ENCODE measurements around the gene LRRC3C. TPM values are rescaled to one million over a fixed set of nuclear protein-coding genes. Genes with fewer than 3 reads are reported as not detected.
"Not testable (repeated sequence)": the region's sequence is repeated elsewhere in the genome, so short reads cannot be mapped to it uniquely, and the experiment has no call there.

The LRRC3C gene
- total RNA-seq, 1 donor from 2014 or later = not detected

DNA sequence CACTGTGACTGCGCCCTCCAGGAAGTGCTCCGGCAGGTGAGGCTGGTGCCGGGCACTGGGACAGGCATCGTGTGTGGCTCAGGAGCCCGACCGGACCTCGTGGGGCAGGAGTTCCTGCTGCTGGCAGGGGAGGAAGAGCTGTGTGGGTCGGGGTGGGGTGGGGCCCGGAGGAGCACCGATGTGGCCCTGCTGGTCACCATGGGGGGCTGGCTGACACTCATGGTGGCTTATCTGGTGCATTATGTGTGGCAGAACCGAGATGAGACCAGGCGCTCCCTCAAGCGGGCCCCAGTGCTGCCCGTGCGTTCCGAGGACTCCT, 16.8 kb downstream of the LRRC3C start:
- DNase-seq (ENCODE audit: extremely low spot score in 2 of 2) = no peak
- Histone ChIP-seq H3K9me3 (no peaks in the 10 kb centered on the region), H3K4me3 (no peak overlapping the region), H3K36me3 (no peaks in the 10 kb centered on the region), H3K27ac (no peak overlapping the region), H3K27me3 (no peaks in the 10 kb centered on the region), H3K4me1 (no peaks in the 10 kb centered on the region)
- intact Hi-C loops (cut with DNase I) = no loop called here
- TF ChIP-seq, protein P1, sequence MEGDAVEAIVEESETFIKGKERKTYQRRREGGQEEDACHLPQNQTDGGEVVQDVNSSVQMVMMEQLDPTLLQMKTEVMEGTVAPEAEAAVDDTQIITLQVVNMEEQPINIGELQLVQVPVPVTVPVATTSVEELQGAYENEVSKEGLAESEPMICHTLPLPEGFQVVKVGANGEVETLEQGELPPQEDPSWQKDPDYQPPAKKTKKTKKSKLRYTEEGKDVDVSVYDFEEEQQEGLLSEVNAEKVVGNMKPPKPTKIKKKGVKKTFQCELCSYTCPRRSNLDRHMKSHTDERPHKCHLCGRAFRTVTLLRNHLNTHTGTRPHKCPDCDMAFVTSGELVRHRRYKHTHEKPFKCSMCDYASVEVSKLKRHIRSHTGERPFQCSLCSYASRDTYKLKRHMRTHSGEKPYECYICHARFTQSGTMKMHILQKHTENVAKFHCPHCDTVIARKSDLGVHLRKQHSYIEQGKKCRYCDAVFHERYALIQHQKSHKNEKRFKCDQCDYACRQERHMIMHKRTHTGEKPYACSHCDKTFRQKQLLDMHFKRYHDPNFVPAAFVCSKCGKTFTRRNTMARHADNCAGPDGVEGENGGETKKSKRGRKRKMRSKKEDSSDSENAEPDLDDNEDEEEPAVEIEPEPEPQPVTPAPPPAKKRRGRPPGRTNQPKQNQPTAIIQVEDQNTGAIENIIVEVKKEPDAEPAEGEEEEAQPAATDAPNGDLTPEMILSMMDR (IDR thresholded peaks at IDR 0.05) = no peak
- no peak for TF ChIP-seq POLR2A (IDR thresholded peaks at IDR 0.05)
- no peak for TF ChIP-seq POLR2AphosphoS5 (IDR thresholded peaks at IDR 0.05; ENCODE audit: insufficient read depth in 1 of 2, low read depth in 1 of 2)

DNA sequence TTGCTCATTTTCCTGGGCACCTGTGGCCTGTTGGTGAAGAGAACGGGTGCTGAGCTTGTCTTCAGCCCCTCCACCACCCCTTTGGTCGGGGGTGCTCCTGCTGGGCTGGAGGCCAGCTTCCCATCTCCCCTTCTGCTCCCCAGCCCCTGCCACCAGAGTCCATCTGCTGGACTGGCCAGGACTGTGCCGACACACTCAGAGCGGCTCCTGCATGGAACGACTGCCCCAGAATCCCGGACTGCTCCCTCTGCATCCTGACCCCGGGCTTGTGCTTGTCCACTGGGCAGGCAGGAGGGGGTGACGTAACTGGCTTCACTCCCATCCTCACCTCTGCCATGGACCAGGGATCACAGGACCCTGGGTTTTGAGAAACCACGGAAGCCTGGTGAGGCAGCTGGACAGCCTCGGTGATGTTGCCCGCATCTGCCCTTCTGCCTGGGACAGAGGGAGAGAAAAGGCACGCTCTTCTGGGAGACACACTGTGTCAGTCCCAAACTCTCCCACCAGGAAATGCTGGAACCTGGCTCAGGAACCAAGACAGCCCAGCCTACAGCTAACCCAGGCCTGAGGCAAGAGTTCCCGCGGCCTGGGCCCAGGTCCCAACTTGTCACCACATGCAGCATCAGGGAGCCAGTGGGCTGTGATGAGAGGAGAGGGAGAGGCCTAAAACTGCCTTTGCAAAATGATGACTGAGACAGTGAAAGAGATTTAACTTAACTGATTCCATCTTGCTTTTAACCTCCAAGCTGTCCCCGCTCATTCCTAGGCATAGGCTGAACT, 19.2 kb downstream of the LRRC3C start:
- H3K9me3 ChIP-seq = no peaks in the 10 kb centered on the region
- H3K27ac ChIP-seq = no peak overlapping the region
- intact Hi-C loops (cut with DNase I) = no loop called here
- H3K4me1 ChIP-seq = no peaks in the 10 kb centered on the region
- no peak for DNase-seq (ENCODE audit: extremely low spot score in 2 of 2)
- H3K4me3 ChIP-seq = no peak overlapping the region
- no peaks in the 10 kb centered on the region for H3K27me3 ChIP-seq
- TF ChIP-seq POLR2A (IDR thresholded peaks at IDR 0.05) (no peak), POLR2AphosphoS5 (IDR thresholded peaks at IDR 0.05; ENCODE audit: insufficient read depth in 1 of 2, low read depth in 1 of 2) (no peak)
- TF ChIP-seq, protein P1 (IDR thresholded peaks at IDR 0.05) = no peak
- H3K36me3 ChIP-seq = no peaks in the 10 kb centered on the region

DNA sequence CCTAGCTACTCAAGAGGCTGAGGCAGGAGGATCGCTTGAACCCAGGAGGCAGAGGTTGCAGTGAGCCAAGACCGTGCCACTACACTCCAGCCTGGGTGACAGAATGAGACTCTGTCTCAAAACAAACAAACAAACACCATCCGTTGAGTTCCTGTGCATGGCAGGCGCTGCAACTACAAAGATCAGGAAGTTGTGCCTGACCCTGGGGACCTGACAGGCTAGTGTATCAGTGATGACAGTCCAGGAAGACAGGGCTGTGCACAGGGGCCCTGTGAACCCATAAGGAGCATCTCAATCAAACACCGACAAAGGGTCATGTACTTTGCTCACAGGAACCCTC, 20.9 kb downstream of the LRRC3C start:
- H3K4me1 ChIP-seq; H3K27me3 ChIP-seq; intact Hi-C loops (cut with DNase I); DNase-seq (ENCODE audit: extremely low spot score in 2 of 2); H3K27ac ChIP-seq; H3K9me3 ChIP-seq; H3K4me3 ChIP-seq; H3K36me3 ChIP-seq: not testable (repeated sequence)

DNA sequence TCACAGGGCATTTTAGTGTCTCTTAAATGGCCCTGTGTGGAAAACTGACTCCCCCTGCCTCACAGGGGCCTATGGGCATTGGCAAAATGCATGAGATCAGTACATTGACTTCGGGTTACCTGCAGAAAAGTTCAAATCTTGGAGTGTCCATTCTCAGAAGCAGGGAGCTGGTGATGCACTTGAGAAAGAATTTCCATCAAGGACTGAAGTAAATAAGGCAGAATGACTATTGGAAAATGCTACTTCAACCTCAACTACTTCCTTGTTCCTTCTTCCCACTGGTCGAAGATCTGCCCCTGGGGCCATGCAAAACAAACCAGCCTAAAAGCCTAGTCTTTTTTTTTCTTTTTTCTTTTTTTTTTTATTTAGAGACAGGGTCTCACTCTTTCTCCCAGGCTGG, 21.5 kb downstream of the LRRC3C start:
- no peaks in the 10 kb centered on the region for H3K9me3 ChIP-seq
- intact Hi-C loops (cut with DNase I) = no loop called here
- H3K36me3 ChIP-seq = no peaks in the 10 kb centered on the region
- DNase-seq (ENCODE audit: extremely low spot score in 2 of 2) = no peak
- H3K4me3 ChIP-seq = no peak overlapping the region
- H3K4me1 ChIP-seq = peaks cover 8% of the 10 kb centered on the region
- no peaks in the 10 kb centered on the region for H3K27me3 ChIP-seq
- TF ChIP-seq, protein P1 (IDR thresholded peaks at IDR 0.05) = no peak
- TF ChIP-seq POLR2AphosphoS5 (IDR thresholded peaks at IDR 0.05; ENCODE audit: insufficient read depth in 1 of 2, low read depth in 1 of 2) = no peak
- TF ChIP-seq POLR2A (IDR thresholded peaks at IDR 0.05) = no peak
- no peak overlapping the region for H3K27ac ChIP-seq

DNA sequence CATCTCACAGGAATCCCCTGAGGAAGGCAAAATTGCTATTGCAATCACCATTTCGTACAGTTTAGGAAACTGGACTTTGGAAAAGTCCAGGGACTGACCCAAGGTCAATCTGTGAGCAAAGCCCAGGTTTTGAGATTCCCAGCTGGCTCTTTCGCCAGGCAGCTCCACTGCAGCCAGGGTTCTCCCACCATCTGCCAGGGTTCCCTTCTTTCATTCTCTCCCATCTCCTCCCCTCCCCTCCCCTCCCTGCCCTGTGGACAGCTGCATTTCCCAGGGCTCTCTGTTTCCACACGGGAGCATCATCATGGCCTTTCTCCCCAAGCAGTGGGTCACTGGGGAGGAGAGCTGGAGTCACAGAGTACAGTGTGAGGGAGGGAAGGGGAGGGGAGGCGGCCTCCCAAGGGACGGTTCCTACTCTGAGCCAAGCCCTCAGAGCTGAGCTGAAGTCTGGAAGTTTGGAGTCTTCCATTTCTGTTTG, 23.4 kb downstream of the LRRC3C start:
- no peak for DNase-seq (ENCODE audit: extremely low spot score in 2 of 2)
- Histone ChIP-seq H3K9me3 (no peaks in the 10 kb centered on the region), H3K4me1 (peaks cover 8% of the 10 kb centered on the region), H3K36me3 (no peaks in the 10 kb centered on the region), H3K27ac (no peak overlapping the region), H3K27me3 (no peaks in the 10 kb centered on the region), H3K4me3 (no peak overlapping the region)
- intact Hi-C loops (cut with DNase I) = no loop called here
- TF ChIP-seq POLR2AphosphoS5 (IDR thresholded peaks at IDR 0.05; ENCODE audit: insufficient read depth in 1 of 2, low read depth in 1 of 2) = no peak
- TF ChIP-seq, protein P1 (IDR thresholded peaks at IDR 0.05) = no peak
- TF ChIP-seq POLR2A (IDR thresholded peaks at IDR 0.05) = no peak

All from vagina (tissue), 2 donors.